HG02759 (cell line): ENCODE measurements around the gene MACROD2.
"Not testable (repeated sequence)": the region's sequence is repeated elsewhere in the genome, so short reads cannot be mapped to it uniquely, and the experiment has no call there.

Source experiments
- ATAC-seq: cut with Tn5 transposase; IDR thresholded peaks from one replicate; pipeline ENCODE4 v1.9.1; 2021; ENCODE audit warnings: mild to moderate bottlenecking, moderate library complexity; ENCODE audit not compliant: unreplicated experiment

The MACROD2 gene

GRCh38 chr20:15930311-15931305 is 1935.3 kb downstream of the MACROD2 start:
- ATAC-seq = no peak

GRCh38 chr20:15931897-15932296 is 1936.6 kb downstream of the MACROD2 start:
- ATAC-seq = no peak

GRCh38 chr20:15937179-15937578 is 1941.9 kb downstream of the MACROD2 start:
- peak; percentile 94 for ATAC-seq

- no peak for ATAC-seq
Measured at GRCh38 chr20:15938847-15939246, 1943.5 kb downstream of the MACROD2 start.

- ATAC-seq = no peak
Measured at GRCh38 chr20:15940127-15940526, 1944.8 kb downstream of the MACROD2 start.

- no peak for ATAC-seq
Measured at GRCh38 chr20:15942130-15942529, 1946.8 kb downstream of the MACROD2 start.

- no peak for ATAC-seq
Measured at GRCh38 chr20:15945289-15945688, 1950.0 kb downstream of the MACROD2 start.

- ATAC-seq = no peak
Measured at GRCh38 chr20:15949391-15949790, 1954.1 kb downstream of the MACROD2 start.

- no peak for ATAC-seq
Measured at GRCh38 chr20:15951658-15952057, 1956.3 kb downstream of the MACROD2 start.

GRCh38 chr20:15958142-15958541 is 1962.8 kb downstream of the MACROD2 start:
- ATAC-seq = no peak

GRCh38 chr20:15965165-15965564 is 1969.8 kb downstream of the MACROD2 start:
- no peak for ATAC-seq

GRCh38 chr20:15967334-15967733 is 1972.0 kb downstream of the MACROD2 start:
- no peak for ATAC-seq

- ATAC-seq = no peak
Measured at GRCh38 chr20:15976047-15976736, 1980.9 kb downstream of the MACROD2 start.

GRCh38 chr20:15977026-15977425 is 1981.7 kb downstream of the MACROD2 start:
- ATAC-seq = no peak

GRCh38 chr20:15977758-15978157 is 1982.4 kb downstream of the MACROD2 start:
- ATAC-seq = no peak

GRCh38 chr20:15985494-15986368 is 1990.4 kb downstream of the MACROD2 start:
- ATAC-seq = not testable (repeated sequence)

GRCh38 chr20:15986690-15987089 is 1991.4 kb downstream of the MACROD2 start:
- ATAC-seq = peak; percentile 86

GRCh38 chr20:15991279-15991678 is 1996.0 kb downstream of the MACROD2 start:
- no peak for ATAC-seq

GRCh38 chr20:15992564-15992963 is 1997.2 kb downstream of the MACROD2 start:
- no peak for ATAC-seq

GRCh38 chr20:16000112-16000511 is 2004.8 kb downstream of the MACROD2 start:
- no peak for ATAC-seq

GRCh38 chr20:16001286-16001685 is 2006.0 kb downstream of the MACROD2 start:
- no peak for ATAC-seq
